K562 (cell line): Measurements from ENCODE around the gene TM2D3. TPM values are rescaled to one million over a fixed set of nuclear protein-coding genes. Genes with fewer than 3 reads are reported as not detected.

Experiments used
- ADNP ChIP-seq: fragments of 200-800 bp; sonication (Bioruptor generic); IDR thresholded peaks from 2 replicates; pipeline ENCODE4 v1.6.1; 2016; ENCODE audit warnings: missing genetic modification characterization, missing compliant biosample characterization
- ATF1 ChIP-seq, 2 experiments: fragments of 450-650 bp in 1 of 2; IDR thresholded peaks; 2 replicates each; pipeline ENCODE4 v1.6.1; 2016; ENCODE audit warnings: missing compliant biosample characterization in 1 of 2, missing genetic modification characterization in 1 of 2
- POLR2H ChIP-seq: IDR thresholded peaks from 2 replicates; pipeline ENCODE4 v1.6.1; 2016; ENCODE audit warnings: missing genetic modification characterization, low read depth, mild to moderate bottlenecking, control low read depth, missing compliant biosample characterization, moderate library complexity
- RFX5 ChIP-seq: IDR thresholded peaks from 2 replicates; pipeline ENCODE4 v1.6.1; 2011; ENCODE audit warnings: low read depth, mild to moderate bottlenecking, improper control_type of control experiment, low read length
- SMC3 ChIP-seq: conservative IDR thresholded peaks from 2 replicates; pipeline ENCODE4 v1.6.1; 2011; ENCODE audit warnings: low read depth, low read length, improper control_type of control experiment; ENCODE audit not compliant: insufficient read depth
- SRSF7 ChIP-seq: fragments of 200-400 bp; formaldehyde crosslinking; optimal IDR thresholded peaks from 2 replicates; pipeline ENCODE3; 2017; ENCODE audit warnings: mild to moderate bottlenecking, low read depth, low read length
- TAF7 ChIP-seq: fragments of 450-650 bp; IDR thresholded peaks from 2 replicates; pipeline ENCODE4 v1.6.1; 2016; ENCODE audit warnings: missing genetic modification characterization, missing compliant biosample characterization
- ZNF143 ChIP-seq: sonication (generic); formaldehyde crosslinking; IDR thresholded peaks from 2 replicates; pipeline ENCODE4 v1.9.0; 2022; ENCODE audit warnings: mild to moderate bottlenecking, missing genetic modification reagents
- ZNF24 ChIP-seq: fragments of 450-650 bp; IDR thresholded peaks from 2 replicates; pipeline ENCODE4 v1.6.1; 2016
- ZNF445 ChIP-seq: fragments of 250-450 bp; sonication (Bioruptor Pico); IDR thresholded peaks from 2 replicates; pipeline ENCODE4 v1.4.0; 2020; ENCODE audit warnings: low read depth, mild to moderate bottlenecking, moderate library complexity
- polyA plus RNA-seq, 8 experiments: library from polyadenylated mRNA; depleted of rRNA in 4 of 8; stranded (reverse) in 5 of 8; unstranded in 3 of 8; fragments of >200 nt; fragmentation: Nextera tagmentation in 2 of 8; fragmentation: Illumina TruSeq in 1 of 8; extraction: Ambion mirVana in 2 of 8; extraction: Trizol in 1 of 8; gene quantifications; 2 replicates each; pipeline versions ENCODE4 v1.2.1 to v1.2.3, GENCODE V29; 2011 to 2014; ENCODE audit warnings: inconsistent platforms in 1 of 8, missing spikeins in 1 of 8
- total RNA-seq, 7 experiments: library from RNA; depleted of rRNA in 6 of 7; stranded (reverse); fragments of >200 nt in 6 of 7; fragmentation: Illumina TruSeq in 2 of 7; extraction: Trizol in 2 of 7; gene quantifications; 2 replicates each; pipeline versions ENCODE4 v1.2.1 to v1.2.3, GENCODE V29; 2011 to 2021; ENCODE audit warnings: low replicate concordance in 1 of 7
- TF ChIP-seq, protein P1 (sequence below): sonication (generic); formaldehyde crosslinking; IDR thresholded peaks from 2 replicates; pipeline ENCODE4 v1.8.0; 2022; ENCODE audit warnings: missing genetic modification reagents, mild to moderate bottlenecking, borderline replicate concordance
- TF ChIP-seq, protein P2 (sequence below): sonication (generic); formaldehyde crosslinking; IDR thresholded peaks from 2 replicates; pipeline ENCODE4 v1.8.0; 2022; ENCODE audit warnings: mild to moderate bottlenecking, missing genetic modification reagents
- TF ChIP-seq, protein P3 (sequence below): fragments of 450-650 bp; IDR thresholded peaks from 2 replicates; pipeline ENCODE4 v1.6.1; 2017; ENCODE audit warnings: antibody characterized with exemption, mild to moderate bottlenecking

Gene TM2D3
- total and polyA plus RNA-seq, 9 of the 15 experiments (the other 6 are each of a cell fraction or from before 2014, with no cell fraction given), result 16.5 to 67.9 (median 31.3) TPM

DNA sequence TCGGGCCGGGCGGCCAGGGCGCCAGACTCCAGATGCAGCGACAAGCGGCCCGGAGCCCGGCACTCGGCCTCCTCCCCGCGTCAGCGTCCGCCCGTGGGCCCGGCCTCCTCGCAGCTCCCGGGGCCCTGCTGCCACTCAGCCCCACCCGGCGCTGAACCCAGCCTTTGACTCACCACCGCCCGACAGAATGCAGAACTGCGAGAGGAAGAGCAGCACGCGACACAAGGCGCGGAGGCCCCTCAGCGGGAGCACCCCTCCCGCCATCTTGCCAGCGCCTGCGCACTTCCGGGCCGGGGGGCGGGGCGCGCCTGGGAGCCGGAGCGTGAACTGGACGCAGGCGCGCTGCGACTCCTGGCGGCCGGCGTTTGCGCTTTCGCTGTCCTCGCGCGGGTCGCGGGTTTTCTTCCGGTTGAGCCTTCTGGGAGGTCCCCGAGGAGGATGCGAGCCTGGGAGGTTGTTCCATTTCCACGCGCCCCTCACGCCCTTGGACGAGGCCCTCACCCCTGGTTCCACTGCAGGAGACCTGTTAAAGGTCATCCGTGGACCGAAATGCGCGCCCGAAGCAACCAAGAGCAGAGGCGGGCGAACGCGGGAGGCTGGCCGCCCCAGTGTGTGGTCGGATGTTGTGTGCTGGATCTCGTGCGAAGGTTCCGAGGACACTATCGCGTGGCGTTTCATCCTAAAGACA, at the start of gene TM2D3 (continued):
- TF ChIP-seq, protein P1, sequence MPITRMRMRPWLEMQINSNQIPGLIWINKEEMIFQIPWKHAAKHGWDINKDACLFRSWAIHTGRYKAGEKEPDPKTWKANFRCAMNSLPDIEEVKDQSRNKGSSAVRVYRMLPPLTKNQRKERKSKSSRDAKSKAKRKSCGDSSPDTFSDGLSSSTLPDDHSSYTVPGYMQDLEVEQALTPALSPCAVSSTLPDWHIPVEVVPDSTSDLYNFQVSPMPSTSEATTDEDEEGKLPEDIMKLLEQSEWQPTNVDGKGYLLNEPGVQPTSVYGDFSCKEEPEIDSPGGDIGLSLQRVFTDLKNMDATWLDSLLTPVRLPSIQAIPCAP (CRISPR knock-in tag), result no peak; the same call in 1 of the 2 replicates
- TF ChIP-seq POLR2H (tag) (peak; percentile 68), SMC3 (peak; percentile 53), ADNP (no peak), ATF1 (CRISPR knock-in tag; IDR thresholded peaks at IDR 0.05) (0 out of 2 replicates have a peak, but pooled peaks have one; percentile 2), ATF1 (tag; IDR thresholded peaks at IDR 0.05) (peak; percentile 90), ZNF24 (0 out of 2 replicates have a peak, but pooled peaks have one; percentile 51), ZNF143 (CRISPR knock-in tag) (peak; percentile 50), TAF7 (no peak; the same call in 1 of the 2 replicates), SRSF7 (no peak), RFX5 (no peak), ZNF445 (CRISPR knock-in tag) (no peak)
- TF ChIP-seq, protein P2, sequence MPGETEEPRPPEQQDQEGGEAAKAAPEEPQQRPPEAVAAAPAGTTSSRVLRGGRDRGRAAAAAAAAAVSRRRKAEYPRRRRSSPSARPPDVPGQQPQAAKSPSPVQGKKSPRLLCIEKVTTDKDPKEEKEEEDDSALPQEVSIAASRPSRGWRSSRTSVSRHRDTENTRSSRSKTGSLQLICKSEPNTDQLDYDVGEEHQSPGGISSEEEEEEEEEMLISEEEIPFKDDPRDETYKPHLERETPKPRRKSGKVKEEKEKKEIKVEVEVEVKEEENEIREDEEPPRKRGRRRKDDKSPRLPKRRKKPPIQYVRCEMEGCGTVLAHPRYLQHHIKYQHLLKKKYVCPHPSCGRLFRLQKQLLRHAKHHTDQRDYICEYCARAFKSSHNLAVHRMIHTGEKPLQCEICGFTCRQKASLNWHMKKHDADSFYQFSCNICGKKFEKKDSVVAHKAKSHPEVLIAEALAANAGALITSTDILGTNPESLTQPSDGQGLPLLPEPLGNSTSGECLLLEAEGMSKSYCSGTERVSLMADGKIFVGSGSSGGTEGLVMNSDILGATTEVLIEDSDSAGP (CRISPR knock-in tag), result no peak; the same call in 1 of the 2 replicates
- TF ChIP-seq, protein P3, sequence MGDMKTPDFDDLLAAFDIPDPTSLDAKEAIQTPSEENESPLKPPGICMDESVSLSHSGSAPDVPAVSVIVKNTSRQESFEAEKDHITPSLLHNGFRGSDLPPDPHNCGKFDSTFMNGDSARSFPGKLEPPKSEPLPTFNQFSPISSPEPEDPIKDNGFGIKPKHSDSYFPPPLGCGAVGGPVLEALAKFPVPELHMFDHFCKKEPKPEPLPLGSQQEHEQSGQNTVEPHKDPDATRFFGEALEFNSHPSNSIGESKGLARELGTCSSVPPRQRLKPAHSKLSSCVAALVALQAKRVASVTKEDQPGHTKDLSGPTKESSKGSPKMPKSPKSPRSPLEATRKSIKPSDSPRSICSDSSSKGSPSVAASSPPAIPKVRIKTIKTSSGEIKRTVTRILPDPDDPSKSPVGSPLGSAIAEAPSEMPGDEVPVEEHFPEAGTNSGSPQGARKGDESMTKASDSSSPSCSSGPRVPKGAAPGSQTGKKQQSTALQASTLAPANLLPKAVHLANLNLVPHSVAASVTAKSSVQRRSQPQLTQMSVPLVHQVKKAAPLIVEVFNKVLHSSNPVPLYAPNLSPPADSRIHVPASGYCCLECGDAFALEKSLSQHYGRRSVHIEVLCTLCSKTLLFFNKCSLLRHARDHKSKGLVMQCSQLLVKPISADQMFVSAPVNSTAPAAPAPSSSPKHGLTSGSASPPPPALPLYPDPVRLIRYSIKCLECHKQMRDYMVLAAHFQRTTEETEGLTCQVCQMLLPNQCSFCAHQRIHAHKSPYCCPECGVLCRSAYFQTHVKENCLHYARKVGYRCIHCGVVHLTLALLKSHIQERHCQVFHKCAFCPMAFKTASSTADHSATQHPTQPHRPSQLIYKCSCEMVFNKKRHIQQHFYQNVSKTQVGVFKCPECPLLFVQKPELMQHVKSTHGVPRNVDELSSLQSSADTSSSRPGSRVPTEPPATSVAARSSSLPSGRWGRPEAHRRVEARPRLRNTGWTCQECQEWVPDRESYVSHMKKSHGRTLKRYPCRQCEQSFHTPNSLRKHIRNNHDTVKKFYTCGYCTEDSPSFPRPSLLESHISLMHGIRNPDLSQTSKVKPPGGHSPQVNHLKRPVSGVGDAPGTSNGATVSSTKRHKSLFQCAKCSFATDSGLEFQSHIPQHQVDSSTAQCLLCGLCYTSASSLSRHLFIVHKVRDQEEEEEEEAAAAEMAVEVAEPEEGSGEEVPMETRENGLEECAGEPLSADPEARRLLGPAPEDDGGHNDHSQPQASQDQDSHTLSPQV, result no peak
